Measurements from ENCODE around the gene SNRNP200. TPM values are rescaled to one million over a fixed set of nuclear protein-coding genes. Genes with fewer than 3 reads are reported as not detected.

The SNRNP200 gene
- polyA plus RNA-seq, 2 of the 4 experiments (the other 2 are of a cell fraction): 118 to 202 TPM

DNA sequence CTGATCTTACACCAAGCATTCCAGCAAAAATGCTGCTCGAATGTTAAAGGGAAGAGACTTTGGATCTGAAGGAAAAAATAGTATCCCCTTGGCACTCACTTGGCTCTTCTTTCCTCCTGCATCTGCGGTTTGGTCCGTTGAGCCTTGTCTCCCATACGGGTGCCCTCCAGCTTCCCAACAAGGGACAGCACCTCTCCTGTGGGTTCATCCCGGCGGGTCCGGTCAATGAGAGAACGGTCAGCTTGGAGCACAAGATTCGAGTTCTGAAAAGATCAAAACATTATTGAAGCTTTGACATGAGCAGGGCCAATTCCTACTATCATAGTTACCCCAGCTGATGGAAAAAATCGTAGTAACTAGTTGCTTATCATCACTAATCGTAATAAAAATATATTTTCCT is 740 bp downstream of the SNRNP200 start:
- H3K4me2 ChIP-seq: peak overlapping the region; percentile 84
- ChIA-PET CTCF (interaction anchor here (0.9 kb wide), 2 partner anchors 20 to 38 kb away, joined by 3 to 4 read pairs; partner anchors contain the start of gene ITPRIPL1), POLR2A (interaction anchor here (1.6 to 2.2 kb wide), 3 partner anchors 15 to 21 kb away, joined by 5 to 22 read pairs (median 8); no protein-coding TSS in a partner anchor)
- peak overlapping the region; percentile 93 to 98 for H3K27ac ChIP-seq
- no peak for TF ChIP-seq CHD2 (IDR thresholded peaks at IDR 0.05; ENCODE audit: low read length, partially characterized antibody)
- no peak for TF ChIP-seq SREBF2 (IDR thresholded peaks at IDR 0.05)
- TF ChIP-seq NFE2L2 (conservative IDR thresholded peaks at IDR 0.05; ENCODE audit: low read length): no peak
- no peak for TF ChIP-seq NR3C1 (IDR thresholded peaks at IDR 0.05)
- TF ChIP-seq, protein P1, sequence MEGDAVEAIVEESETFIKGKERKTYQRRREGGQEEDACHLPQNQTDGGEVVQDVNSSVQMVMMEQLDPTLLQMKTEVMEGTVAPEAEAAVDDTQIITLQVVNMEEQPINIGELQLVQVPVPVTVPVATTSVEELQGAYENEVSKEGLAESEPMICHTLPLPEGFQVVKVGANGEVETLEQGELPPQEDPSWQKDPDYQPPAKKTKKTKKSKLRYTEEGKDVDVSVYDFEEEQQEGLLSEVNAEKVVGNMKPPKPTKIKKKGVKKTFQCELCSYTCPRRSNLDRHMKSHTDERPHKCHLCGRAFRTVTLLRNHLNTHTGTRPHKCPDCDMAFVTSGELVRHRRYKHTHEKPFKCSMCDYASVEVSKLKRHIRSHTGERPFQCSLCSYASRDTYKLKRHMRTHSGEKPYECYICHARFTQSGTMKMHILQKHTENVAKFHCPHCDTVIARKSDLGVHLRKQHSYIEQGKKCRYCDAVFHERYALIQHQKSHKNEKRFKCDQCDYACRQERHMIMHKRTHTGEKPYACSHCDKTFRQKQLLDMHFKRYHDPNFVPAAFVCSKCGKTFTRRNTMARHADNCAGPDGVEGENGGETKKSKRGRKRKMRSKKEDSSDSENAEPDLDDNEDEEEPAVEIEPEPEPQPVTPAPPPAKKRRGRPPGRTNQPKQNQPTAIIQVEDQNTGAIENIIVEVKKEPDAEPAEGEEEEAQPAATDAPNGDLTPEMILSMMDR (IDR thresholded peaks at IDR 0.05): no peak
- TF ChIP-seq MAFK (IDR thresholded peaks at IDR 0.05; ENCODE audit: partially characterized antibody): no peak
- TF ChIP-seq EHMT2 (IDR thresholded peaks at IDR 0.05; ENCODE audit: low read depth): no peak
- no peak for TF ChIP-seq ZC3H11A (IDR thresholded peaks at IDR 0.05)
- no peak for TF ChIP-seq FOXS1 (CRISPR knock-in tag; IDR thresholded peaks at IDR 0.05)
- no peak for TF ChIP-seq RNF2 (IDR thresholded peaks at IDR 0.05; ENCODE audit: borderline replicate concordance, low read depth)
- TF ChIP-seq, protein P2, sequence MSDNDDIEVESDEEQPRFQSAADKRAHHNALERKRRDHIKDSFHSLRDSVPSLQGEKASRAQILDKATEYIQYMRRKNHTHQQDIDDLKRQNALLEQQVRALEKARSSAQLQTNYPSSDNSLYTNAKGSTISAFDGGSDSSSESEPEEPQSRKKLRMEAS (IDR thresholded peaks at IDR 0.05): no peak
- TF ChIP-seq HDAC2 (IDR thresholded peaks at IDR 0.05): no peak
- TF ChIP-seq JUNB (IDR thresholded peaks at IDR 0.05): no peak
- TF ChIP-seq RFX5 (IDR thresholded peaks at IDR 0.05): no peak
- WGBS (ENCODE audit: missing lambda C conversion rate): 15% methylated on average over 11 of the region's 11 CpGs
- H3K4me1 ChIP-seq: peaks cover 16% of the 10 kb centered on the region
- ATAC-seq (no peak), FAIRE-seq (no peak), DNase-seq (ENCODE audit: low read depth in 1 of 2, low spot score in 1 of 2) (no peak)
- H3K9me3 ChIP-seq: no peaks in the 10 kb centered on the region
- H3K4me3 ChIP-seq: peak overlapping the region; percentile 95

DNA sequence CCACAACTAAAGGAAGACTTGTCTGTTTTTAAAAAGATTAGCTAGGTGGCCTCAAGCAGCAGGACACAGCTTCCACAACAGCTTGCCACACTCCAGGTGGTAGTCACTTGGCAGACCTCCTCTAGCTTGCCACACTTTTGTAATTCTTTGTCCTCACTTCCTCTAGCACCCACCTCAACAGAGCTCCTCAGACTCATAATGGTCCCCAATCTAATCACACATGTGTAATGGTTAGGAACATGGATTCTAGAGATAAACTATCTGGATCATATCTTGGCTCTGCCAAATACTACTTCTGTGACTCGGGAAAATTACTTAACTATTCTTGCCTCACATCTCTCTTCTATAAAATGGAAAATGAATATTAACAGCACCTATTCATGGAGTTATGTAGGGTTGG is 3.5 kb downstream of the SNRNP200 start:
- POLR2A ChIA-PET: no interaction called here
- CTCF ChIA-PET: interaction anchor here (0.6 to 1.9 kb wide), 5 partner anchors 15 to 105 kb away, joined by 3 to 5 read pairs (median 4); no protein-coding TSS in a partner anchor
- no peak for FAIRE-seq

DNA sequence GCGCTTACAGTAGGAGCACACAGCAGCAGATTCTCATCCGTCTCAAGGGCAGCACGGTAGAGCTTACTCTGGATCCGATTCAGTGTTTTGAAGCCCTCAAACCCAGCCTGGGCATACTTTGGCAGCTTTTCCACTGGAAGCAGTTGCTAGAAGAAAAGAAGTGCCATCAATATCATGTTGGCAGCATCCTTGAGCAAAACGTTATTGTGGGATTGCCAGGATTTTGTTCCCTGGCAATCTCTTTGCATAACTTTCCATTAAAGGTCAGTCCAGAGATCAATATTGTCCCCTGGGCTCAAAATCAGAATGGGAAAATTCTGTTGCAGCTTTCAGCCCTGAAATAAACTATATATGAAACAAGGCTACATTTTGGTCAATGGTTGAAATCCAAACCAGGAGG is 8.4 kb downstream of the SNRNP200 start:
- no peak for FAIRE-seq
- no peak overlapping the region for H3K27ac ChIP-seq
- no peak overlapping the region for H3K4me2 ChIP-seq
- ChIA-PET POLR2A (interaction anchor here (0.5 to 0.8 kb wide), 3 partner anchors 9 to 39 kb away, joined by 3 to 5 read pairs (median 4); partner anchors contain the start of gene NCAPH), CTCF (interaction anchor here (0.5 kb wide), 1 partner anchor 231 kb away, joined by 4 read pairs; no protein-coding TSS in a partner anchor)
- no peaks in the 10 kb centered on the region for H3K4me1 ChIP-seq
- H3K4me3 ChIP-seq: no peak overlapping the region
- no peak for DNase-seq (ENCODE audit: low read depth in 1 of 2, low spot score in 1 of 2)
- ATAC-seq: no peak
- TF ChIP-seq EHF (CRISPR knock-in tag; IDR thresholded peaks at IDR 0.05) (no peak), HEYL (CRISPR knock-in tag; IDR thresholded peaks at IDR 0.05) (no peak), HOXB5 (CRISPR knock-in tag; IDR thresholded peaks at IDR 0.05) (no peak), ZFP36 (IDR thresholded peaks at IDR 0.05; ENCODE audit: borderline replicate concordance, partially characterized antibody) (no peak), TP53 (CRISPR knock-in tag; IDR thresholded peaks at IDR 0.05) (no peak), PHF8 (IDR thresholded peaks at IDR 0.05; ENCODE audit: borderline replicate concordance, low read depth) (no peak), CBX8 (IDR thresholded peaks at IDR 0.05) (no peak), HOXB13 (CRISPR knock-in tag; IDR thresholded peaks at IDR 0.05; ENCODE audit: low read depth) (no peak), ESRRA (IDR thresholded peaks at IDR 0.05; ENCODE audit: borderline replicate concordance, low read length) (no peak), JUNB (IDR thresholded peaks at IDR 0.05) (no peak)
- TF ChIP-seq, protein P3, sequence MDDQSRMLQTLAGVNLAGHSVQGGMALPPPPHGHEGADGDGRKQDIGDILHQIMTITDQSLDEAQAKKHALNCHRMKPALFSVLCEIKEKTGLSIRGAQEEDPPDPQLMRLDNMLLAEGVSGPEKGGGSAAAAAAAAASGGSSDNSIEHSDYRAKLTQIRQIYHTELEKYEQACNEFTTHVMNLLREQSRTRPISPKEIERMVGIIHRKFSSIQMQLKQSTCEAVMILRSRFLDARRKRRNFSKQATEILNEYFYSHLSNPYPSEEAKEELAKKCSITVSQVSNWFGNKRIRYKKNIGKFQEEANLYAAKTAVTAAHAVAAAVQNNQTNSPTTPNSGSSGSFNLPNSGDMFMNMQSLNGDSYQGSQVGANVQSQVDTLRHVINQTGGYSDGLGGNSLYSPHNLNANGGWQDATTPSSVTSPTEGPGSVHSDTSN (IDR thresholded peaks at IDR 0.05): no peak
- TF ChIP-seq, protein P4, sequence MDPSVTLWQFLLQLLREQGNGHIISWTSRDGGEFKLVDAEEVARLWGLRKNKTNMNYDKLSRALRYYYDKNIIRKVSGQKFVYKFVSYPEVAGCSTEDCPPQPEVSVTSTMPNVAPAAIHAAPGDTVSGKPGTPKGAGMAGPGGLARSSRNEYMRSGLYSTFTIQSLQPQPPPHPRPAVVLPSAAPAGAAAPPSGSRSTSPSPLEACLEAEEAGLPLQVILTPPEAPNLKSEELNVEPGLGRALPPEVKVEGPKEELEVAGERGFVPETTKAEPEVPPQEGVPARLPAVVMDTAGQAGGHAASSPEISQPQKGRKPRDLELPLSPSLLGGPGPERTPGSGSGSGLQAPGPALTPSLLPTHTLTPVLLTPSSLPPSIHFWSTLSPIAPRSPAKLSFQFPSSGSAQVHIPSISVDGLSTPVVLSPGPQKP (IDR thresholded peaks at IDR 0.05; ENCODE audit: low read depth, low read length): no peak
- TF ChIP-seq, protein P5, sequence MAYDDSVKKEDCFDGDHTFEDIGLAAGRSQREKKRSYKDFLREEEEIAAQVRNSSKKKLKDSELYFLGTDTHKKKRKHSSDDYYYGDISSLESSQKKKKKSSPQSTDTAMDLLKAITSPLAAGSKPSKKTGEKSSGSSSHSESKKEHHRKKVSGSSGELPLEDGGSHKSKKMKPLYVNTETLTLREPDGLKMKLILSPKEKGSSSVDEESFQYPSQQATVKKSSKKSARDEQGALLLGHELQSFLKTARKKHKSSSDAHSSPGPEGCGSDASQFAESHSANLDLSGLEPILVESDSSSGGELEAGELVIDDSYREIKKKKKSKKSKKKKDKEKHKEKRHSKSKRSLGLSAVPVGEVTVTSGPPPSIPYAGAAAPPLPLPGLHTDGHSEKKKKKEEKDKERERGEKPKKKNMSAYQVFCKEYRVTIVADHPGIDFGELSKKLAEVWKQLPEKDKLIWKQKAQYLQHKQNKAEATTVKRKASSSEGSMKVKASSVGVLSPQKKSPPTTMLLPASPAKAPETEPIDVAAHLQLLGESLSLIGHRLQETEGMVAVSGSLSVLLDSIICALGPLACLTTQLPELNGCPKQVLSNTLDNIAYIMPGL (CRISPR knock-in tag; IDR thresholded peaks at IDR 0.05; ENCODE audit: borderline replicate concordance): no peak
- TF ChIP-seq, protein P6, sequence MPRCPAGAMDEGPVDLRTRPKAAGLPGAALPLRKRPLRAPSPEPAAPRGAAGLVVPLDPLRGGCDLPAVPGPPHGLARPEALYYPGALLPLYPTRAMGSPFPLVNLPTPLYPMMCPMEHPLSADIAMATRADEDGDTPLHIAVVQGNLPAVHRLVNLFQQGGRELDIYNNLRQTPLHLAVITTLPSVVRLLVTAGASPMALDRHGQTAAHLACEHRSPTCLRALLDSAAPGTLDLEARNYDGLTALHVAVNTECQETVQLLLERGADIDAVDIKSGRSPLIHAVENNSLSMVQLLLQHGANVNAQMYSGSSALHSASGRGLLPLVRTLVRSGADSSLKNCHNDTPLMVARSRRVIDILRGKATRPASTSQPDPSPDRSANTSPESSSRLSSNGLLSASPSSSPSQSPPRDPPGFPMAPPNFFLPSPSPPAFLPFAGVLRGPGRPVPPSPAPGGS (IDR thresholded peaks at IDR 0.05): no peak
- 87% methylated on average over 5 of the region's 5 CpGs for WGBS (ENCODE audit: missing lambda C conversion rate)
- no peaks in the 10 kb centered on the region for H3K9me3 ChIP-seq

More for the DNA sequence above, 3.5 kb downstream of the SNRNP200 start:
- Histone ChIP-seq H3K4me3 (no peak overlapping the region), H3K4me1 (peaks cover 16% of the 10 kb centered on the region), H3K9me3 (no peaks in the 10 kb centered on the region), H3K4me2 (no peak overlapping the region), H3K27ac (no peak overlapping the region)
- WGBS (ENCODE audit: missing lambda C conversion rate): 93% methylated on average over 1 of the region's 1 CpG
- no peak for DNase-seq (ENCODE audit: low read depth in 1 of 2, low spot score in 1 of 2)
- ATAC-seq: no peak
- TF ChIP-seq ZFP36 (IDR thresholded peaks at IDR 0.05; ENCODE audit: borderline replicate concordance, partially characterized antibody): no peak
- TF ChIP-seq HDAC2 (IDR thresholded peaks at IDR 0.05): no peak
- TF ChIP-seq SMC3 (IDR thresholded peaks at IDR 0.05): no peak
- TF ChIP-seq EP300 (IDR thresholded peaks at IDR 0.05): no peak
- TF ChIP-seq PHF8 (IDR thresholded peaks at IDR 0.05; ENCODE audit: borderline replicate concordance, low read depth): no peak

All from A549 (cell line).